GM12873 (cell line): ENCODE data around the gene TEAD1.

Experiments used
- CTCF ChIP-seq: IDR thresholded peaks from 2 replicates; pipeline ENCODE4 v1.5.1; 2012; ENCODE audit warnings: low read depth, mild to moderate bottlenecking, moderate library complexity, low read length, control low read depth; ENCODE audit not compliant: insufficient read depth; ENCODE audit errors: missing control alignments

TEAD1 gene

GRCh38 chr11:12941671-12942070 is 267.4 kb downstream of the TEAD1 start:
- TF ChIP-seq CTCF, result no peak

- TF ChIP-seq CTCF, result no peak
Measured at GRCh38 chr11:12942157-12942556, 267.9 kb downstream of the TEAD1 start.

- TF ChIP-seq CTCF, result no peak
Measured at GRCh38 chr11:12943311-12943710, 269.1 kb downstream of the TEAD1 start.

GRCh38 chr11:12944889-12945288 is 270.7 kb downstream of the TEAD1 start:
- no peak for TF ChIP-seq CTCF

- no peak for TF ChIP-seq CTCF
Measured at GRCh38 chr11:12949453-12949852, 275.2 kb downstream of the TEAD1 start.

GRCh38 chr11:12950670-12951069 is 276.4 kb downstream of the TEAD1 start:
- TF ChIP-seq CTCF, result no peak

- TF ChIP-seq CTCF, result no peak
Measured at GRCh38 chr11:12951376-12951775, 277.2 kb downstream of the TEAD1 start.
